Inferior parietal cortex (tissue), 1 donor: ENCODE data around the gene SENP5.
"Not testable (repeated sequence)": the region's sequence is repeated elsewhere in the genome, so short reads cannot be mapped to it uniquely, and the experiment has no call there.

Experiments used
- DNase-seq: peaks from one replicate; pipeline ENCODE4 v3.0.0-alpha.2; 2016; ENCODE audit errors: extremely low spot score

SENP5 gene

GRCh38 chr3:196867507-196868296, at the start of gene SENP5:
Gene SENP5, plus strand, starts transcription at chr3:196867920. Its CDS starts 17,262 bp downstream, at chr3:196885182.
- DNase-seq, result peak; percentile 91

GRCh38 chr3:196821806-196822355, 45.8 kb upstream of the SENP5 start:
- DNase-seq, result no peak

GRCh38 chr3:196829651-196830050, 38.1 kb upstream of the SENP5 start:
- DNase-seq, result not testable (repeated sequence)

DNA sequence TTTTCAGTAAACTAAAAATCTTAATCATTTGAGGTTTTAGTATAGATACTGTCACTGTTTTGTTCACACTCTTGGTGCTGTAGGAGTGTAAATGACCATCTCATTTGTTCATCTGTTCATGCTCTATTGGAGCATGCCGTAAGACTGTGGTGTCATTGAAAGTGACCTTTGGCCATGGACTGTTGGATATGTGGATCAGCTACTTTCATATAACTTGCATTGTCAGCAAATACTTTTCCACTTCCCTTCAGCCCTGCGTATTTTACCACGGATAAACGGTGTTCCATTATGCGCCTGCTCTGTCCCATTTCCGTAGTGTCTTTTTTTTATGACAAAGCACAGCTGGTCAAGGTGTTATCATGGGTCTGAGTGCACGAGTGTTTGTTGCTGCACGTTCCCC, 32.6 kb upstream of the SENP5 start:
- no peak for DNase-seq

GRCh38 chr3:196836626-196837025, 31.1 kb upstream of the SENP5 start:
- DNase-seq, result not testable (repeated sequence)

- DNase-seq, result peak; percentile 39
Measured at GRCh38 chr3:196837819-196838420, 29.8 kb upstream of the SENP5 start.

- DNase-seq, result not testable (repeated sequence)
Measured at GRCh38 chr3:196839351-196839750, 28.4 kb upstream of the SENP5 start.

DNA sequence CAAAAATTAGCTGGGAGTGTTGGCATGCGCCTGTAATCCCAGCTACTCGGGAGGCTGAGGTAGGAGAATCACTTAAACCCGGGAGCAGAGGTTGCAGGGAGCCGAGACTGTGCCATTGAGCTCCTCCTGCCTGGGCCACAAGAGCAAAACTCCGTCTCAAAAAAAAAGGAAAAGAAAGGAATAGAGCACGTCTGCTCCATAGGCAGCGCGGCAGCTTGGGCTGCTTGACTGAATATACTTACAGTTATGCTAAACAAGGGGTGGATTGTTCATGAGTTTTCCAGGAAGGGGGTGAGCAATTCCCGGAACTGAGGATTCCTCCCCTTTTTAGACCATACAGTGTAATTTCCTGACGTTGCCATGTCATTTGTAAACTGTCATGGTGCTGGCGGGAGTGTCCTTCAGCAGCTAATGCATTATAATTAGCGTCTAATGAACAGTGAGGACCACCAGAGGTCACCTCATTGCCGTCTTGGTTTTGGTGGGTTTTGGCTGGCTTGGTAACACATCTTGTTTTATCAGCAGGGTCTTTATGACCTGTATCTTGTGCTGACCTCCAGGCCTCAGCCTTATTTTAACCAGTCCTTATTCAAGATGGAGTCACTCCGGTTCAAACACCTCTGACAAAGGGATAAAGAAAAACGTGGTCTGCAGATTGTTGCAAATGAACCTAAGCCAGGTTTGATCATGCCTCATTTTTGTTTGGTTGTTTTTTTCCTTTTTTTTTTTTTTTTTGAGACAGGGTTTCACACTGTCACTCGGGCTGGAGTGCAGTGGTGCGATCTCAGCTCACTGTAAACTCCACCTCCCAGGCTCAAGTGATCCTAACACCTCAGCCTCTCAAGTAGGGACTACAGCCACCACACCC, 24.9 kb upstream of the SENP5 start:
- peak; percentile 33 for DNase-seq

DNA sequence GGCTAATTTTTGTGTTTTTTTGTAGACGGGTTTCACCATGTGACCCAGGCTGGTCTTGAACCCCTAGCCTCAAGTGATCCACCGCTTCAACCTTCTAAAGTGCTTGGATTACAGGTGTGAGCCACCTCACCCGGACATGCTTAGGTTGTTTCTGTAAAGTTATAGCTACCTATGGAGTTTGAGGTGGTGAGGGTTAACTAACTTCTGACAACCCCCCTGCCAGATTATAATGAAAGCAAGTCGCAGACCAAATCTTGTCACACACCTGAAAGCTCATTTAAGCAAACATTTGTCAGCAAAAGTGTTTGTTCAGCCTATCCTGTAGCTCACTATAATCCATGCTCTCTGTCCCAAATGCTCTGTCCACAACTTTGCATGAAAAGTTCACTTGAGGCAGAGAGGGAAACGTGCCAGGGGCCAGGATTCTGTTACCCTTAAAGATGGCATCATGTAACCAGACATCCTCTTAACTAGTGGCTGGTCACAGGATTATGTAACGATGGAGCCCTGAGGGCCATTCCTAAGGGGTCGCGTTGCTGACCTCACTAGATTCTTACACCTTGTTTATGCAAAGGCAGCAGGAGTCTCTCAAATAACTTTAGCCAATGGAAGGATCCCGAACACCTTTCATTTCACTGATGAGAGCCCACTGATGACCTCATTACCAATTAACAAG, 24.1 kb upstream of the SENP5 start:
- no peak for DNase-seq

GRCh38 chr3:196844235-196845219, 23.2 kb upstream of the SENP5 start:
- DNase-seq, result not testable (repeated sequence)

DNA sequence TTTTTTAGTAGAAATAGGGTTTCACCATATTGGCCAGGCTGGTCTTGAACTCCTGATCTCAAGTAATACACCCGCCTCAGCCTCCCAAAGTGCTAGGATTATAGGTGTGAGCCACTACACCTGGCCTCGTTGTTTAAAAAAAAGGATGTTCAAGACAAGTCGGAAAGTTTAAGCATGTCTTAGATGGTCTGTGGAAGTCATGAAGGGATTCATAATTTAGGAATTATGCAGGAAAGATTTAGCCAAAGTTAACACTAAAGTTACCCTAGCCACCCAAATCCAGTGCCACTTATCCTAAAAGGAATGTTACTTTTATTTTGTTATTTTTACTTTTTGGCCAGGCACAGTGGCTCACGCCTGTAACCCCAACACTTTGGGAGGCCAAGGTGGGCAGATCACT, 19.3 kb upstream of the SENP5 start:
- not testable (repeated sequence) for DNase-seq

- no peak for DNase-seq
Measured at GRCh38 chr3:196849180-196849741, 18.5 kb upstream of the SENP5 start.

GRCh38 chr3:196863000-196863399, 4.7 kb upstream of the SENP5 start:
- not testable (repeated sequence) for DNase-seq

GRCh38 chr3:196867155-196867506, 589 bp upstream of the SENP5 start:
- no peak for DNase-seq

DNA sequence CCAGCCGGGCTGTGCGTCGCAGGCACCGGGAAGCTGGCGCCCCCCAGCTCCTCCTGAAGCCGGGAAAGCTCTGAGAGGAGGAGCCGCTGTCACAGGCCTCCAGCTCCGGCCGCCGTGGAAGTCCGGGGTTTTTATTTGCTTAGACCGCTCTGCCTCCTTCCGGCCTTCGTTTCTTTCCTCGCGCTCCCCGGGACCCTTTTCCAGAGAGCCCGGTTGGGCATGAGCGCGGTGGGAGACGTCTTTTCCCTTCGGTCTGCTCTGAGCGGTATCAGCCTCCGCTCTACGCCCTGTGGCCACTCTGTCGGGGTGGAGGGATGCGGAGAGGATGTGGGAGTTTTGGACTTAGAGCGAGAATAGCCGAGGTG, 559 bp downstream of the SENP5 start:
- no peak for DNase-seq

GRCh38 chr3:196872316-196872715, 4.6 kb downstream of the SENP5 start:
- DNase-seq, result no peak

DNA sequence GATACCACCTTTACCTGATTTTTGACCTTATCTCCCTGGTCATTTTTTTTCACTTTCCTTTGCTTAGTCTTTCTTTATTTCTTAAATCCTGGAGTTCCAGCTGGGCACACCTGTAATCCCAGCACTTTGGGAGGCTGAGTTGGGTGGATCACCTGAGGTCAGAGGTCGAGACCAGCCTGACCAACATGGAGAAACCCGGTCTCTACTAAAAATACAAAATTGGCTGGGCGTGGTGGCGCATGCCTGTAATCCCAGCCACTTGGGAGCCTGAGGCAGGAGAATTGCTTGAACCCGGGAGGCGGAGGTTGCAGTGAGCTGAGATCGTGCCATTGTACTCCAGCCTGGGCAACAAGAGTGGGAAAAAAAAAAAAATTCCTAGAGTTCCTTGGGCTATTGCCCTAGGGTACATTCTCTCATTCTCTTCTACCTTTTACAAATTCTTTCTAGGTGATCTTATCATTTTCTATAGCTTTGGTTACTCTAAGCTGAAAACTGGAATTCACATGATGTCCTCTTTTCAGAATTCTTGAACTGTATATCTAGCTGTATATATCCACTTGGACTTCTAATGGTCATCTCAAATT, 6.9 kb downstream of the SENP5 start:
- not testable (repeated sequence) for DNase-seq

DNA sequence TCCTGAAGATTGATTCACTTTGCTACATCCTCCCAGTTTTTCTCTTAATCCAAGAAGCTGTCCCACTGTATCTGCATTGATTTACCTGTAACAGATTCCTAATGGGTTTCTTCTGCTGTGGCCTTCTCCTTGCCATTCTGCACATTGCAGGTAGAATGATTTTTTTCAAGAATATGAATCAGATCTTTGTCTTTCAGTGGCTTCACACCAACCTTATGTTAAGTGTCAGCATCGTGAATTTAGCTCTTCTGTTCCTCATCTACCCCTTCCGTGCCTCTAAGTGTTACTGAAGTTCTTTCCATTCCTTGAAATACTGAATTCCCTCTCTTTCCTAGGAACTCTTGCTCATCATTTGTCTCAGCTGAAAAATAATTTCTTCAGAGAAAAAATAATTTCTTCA, 7.5 kb downstream of the SENP5 start:
- DNase-seq, result no peak

GRCh38 chr3:196883361-196883760, 15.6 kb downstream of the SENP5 start:
- no peak for DNase-seq

DNA sequence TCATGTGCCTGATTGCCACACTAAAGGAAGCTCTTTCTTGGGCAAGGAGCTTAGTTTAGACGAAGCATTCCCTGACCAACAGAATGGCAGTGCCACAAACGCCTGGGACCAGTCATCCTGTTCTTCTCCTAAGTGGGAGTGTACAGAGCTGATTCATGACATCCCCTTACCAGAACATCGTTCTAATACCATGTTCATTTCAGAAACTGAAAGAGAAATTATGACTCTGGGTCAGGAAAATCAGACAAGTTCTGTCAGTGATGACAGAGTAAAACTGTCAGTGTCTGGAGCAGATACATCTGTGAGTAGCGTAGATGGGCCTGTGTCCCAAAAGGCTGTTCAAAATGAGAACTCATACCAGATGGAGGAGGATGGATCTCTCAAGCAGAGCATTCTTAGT, 18.4 kb downstream of the SENP5 start:
- no peak for DNase-seq
